Activated CD8-positive, alpha-beta T cell treated with anti-CD3 and anti-CD28 coated beads for 36 hours (primary cell): ENCODE measurements around the gene ATR. TPM values are rescaled to one million over a fixed set of nuclear protein-coding genes. Genes with fewer than 3 reads are reported as not detected.

Experiments
- ATAC-seq: fragments of 200-7000 bp; cut with Tn5 transposase; one replicate; pipeline ENCODE4 v1.10.0; 2021; ENCODE audit warnings: mild to moderate bottlenecking, moderate library complexity
- CTCF ChIA-PET: fragments of 350-600 bp; sonication (Branson Sonifier 250); formaldehyde crosslinking; loops from one replicate; lab custom pipeline; 2021; ENCODE audit warnings: antibody characterized with exemption; lab: Charles Lee
- POLR2A ChIA-PET: fragments of 350-600 bp; sonication (Branson Sonifier 250); formaldehyde crosslinking; loops from one replicate; lab custom pipeline; 2021; ENCODE audit warnings: antibody characterized with exemption; lab: Charles Lee
- DNase-seq: peaks from one replicate; pipeline ENCODE4 v3.0.0-alpha.2; 2020
- H3K27ac Mint-ChIP-seq: one replicate; pipeline ENCODE4 v1.8.0; 2021; ENCODE audit warnings: mild to moderate bottlenecking, mixed read lengths
- H3K27me3 Mint-ChIP-seq: one replicate; pipeline ENCODE4 v1.8.0; 2021; ENCODE audit warnings: mixed read lengths
- H3K36me3 Mint-ChIP-seq: one replicate; pipeline ENCODE4 v1.8.0; 2021; ENCODE audit warnings: low read depth, mixed read lengths
- H3K4me1 Mint-ChIP-seq: one replicate; pipeline ENCODE4 v1.8.0; 2021; ENCODE audit warnings: low read depth, mixed read lengths
- H3K4me3 Mint-ChIP-seq: one replicate; pipeline ENCODE4 v1.8.0; 2021; ENCODE audit warnings: mild to moderate bottlenecking, moderate library complexity, mixed read lengths
- H3K9me3 Mint-ChIP-seq: one replicate; pipeline ENCODE4 v1.8.0; 2021; ENCODE audit warnings: mixed read lengths
- intact Hi-C: fragments of 100-400 bp; cut with micrococcal nuclease; formaldehyde crosslinking; loops from one replicate; pipeline ENCODE4 v1.10.0; 2022
- total RNA-seq, 2 experiments: library from RNA; stranded (reverse); gene quantifications; one replicate each; pipeline ENCODE4 v1.2.3, GENCODE V29; 2021
- TF ChIP-seq, protein P1 (sequence below): fragments of 200-600 bp; IDR thresholded peaks from one replicate; pipeline ENCODE4 v1.8.0; 2022; ENCODE audit warnings: antibody characterized with exemption, mild to moderate bottlenecking

ATR gene
- total RNA-seq, 2 experiments from 2014 or later = 34.2 to 39.0 TPM

DNA sequence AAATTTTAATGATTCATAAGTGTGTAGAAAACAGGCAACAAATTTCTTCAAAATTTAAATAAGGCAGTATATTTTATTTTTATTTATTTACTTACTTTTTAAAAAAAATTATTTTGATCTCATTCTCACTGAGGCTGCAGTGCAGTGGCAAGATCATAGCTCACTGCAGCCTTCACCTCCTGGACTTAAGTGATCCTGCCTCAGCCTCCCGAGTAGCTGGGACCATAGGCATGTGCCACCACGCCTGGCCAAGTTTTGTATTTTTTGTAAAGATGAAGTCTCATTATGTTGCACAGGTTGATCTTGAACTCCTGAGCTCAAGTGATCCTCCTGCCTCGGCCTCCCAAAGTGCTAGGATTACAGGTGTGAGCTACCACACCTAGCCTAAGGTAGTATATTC is 69.5 kb downstream of the ATR start:
- peak overlapping the region; percentile 70 for H3K4me3 Mint-ChIP-seq
- H3K9me3 Mint-ChIP-seq = no peaks in the 10 kb centered on the region
- ChIA-PET CTCF (interaction anchor here (1.7 kb wide), 1 partner anchor 59 kb away, joined by 4 read pairs; no protein-coding TSS in a partner anchor), POLR2A (no interaction called here)
- H3K27me3 Mint-ChIP-seq = no peaks in the 10 kb centered on the region
- H3K4me1 Mint-ChIP-seq = peaks cover 23% of the 10 kb centered on the region
- DNase-seq (peak; percentile 11), ATAC-seq (peak; percentile 64)
- H3K36me3 Mint-ChIP-seq = peaks cover 43% of the 10 kb centered on the region
- intact Hi-C loops = loop anchor here (5.0 kb wide), 1 partner anchor 62 kb away; the partner anchor contains the start of gene XRN1
- TF ChIP-seq, protein P1, sequence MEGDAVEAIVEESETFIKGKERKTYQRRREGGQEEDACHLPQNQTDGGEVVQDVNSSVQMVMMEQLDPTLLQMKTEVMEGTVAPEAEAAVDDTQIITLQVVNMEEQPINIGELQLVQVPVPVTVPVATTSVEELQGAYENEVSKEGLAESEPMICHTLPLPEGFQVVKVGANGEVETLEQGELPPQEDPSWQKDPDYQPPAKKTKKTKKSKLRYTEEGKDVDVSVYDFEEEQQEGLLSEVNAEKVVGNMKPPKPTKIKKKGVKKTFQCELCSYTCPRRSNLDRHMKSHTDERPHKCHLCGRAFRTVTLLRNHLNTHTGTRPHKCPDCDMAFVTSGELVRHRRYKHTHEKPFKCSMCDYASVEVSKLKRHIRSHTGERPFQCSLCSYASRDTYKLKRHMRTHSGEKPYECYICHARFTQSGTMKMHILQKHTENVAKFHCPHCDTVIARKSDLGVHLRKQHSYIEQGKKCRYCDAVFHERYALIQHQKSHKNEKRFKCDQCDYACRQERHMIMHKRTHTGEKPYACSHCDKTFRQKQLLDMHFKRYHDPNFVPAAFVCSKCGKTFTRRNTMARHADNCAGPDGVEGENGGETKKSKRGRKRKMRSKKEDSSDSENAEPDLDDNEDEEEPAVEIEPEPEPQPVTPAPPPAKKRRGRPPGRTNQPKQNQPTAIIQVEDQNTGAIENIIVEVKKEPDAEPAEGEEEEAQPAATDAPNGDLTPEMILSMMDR = no peak
- H3K27ac Mint-ChIP-seq = peak overlapping the region; percentile 92

DNA sequence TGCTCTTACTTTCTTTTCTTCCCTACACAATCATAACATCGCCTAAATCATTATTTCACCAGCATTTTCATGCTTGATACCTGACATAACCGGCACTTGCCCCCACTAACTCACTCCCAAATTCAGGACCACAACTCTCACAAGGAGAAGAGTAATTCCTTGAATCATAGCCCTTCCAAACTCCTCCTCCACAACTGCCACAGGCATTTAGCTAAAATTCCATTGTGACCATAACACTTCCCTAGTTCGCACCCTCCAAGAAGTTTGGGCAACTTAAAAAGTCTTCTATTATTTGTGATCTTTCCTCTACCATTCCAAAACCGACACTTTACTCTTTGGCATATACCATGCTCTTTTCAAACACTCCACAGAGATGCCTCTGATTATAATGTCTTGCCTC is 71.3 kb downstream of the ATR start:
- Mint-ChIP-seq H3K4me1 (peaks cover 23% of the 10 kb centered on the region), H3K4me3 (no peak overlapping the region), H3K9me3 (peaks cover 4% of the 10 kb centered on the region), H3K36me3 (peaks cover 49% of the 10 kb centered on the region), H3K27me3 (no peaks in the 10 kb centered on the region), H3K27ac (peak overlapping the region; percentile 53)
- DNase-seq = no peak
- no peak for ATAC-seq
- POLR2A ChIA-PET = interaction anchor here (0.8 kb wide), 1 partner anchor 60 kb away, joined by 4 read pairs; the partner anchor contains the start of gene XRN1
- CTCF ChIA-PET = no interaction called here
- intact Hi-C loops = loop anchor here (5.0 kb wide), 1 partner anchor 60 kb away; the partner anchor contains the start of gene XRN1
- TF ChIP-seq, protein P1 = no peak

DNA sequence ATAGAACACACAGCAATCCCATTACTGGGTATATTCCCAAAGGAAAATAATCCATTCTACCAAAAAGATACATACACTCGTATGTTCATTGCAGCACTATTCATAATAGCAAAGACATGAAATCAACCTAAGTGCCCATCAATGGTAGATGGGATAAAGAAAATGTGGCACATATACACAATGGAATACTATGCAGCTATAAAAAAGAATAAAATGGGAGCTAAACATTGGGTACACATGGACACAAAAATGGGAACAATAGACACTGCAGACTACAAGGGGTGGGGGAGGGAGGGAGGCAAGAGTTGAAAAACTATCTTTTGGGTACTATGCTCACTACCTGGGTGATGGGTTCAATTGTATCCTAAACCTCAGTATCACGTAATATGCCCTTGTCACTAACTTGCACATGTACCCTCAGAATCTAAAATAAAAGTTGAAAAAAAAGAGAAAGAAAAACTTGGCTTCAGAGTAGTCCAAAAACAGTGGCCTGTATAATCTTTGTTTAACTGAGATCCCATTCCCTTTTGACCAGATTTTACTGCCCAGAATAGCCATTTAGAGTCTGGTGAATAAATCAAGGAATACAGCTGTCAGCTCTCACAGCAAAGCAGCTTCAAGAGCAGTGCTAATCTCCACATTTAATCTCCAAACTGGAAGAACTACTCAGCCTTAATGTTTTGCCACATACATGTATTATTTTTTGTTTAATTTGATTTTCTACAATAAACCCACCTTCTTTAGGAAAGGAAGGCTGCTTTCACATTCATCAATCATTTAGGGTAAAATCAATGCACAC is 76.1 kb downstream of the ATR start:
- Mint-ChIP-seq H3K27me3 (no peaks in the 10 kb centered on the region), H3K9me3 (peaks cover 6% of the 10 kb centered on the region), H3K36me3 (peaks cover 55% of the 10 kb centered on the region), H3K4me3 (no peak overlapping the region), H3K4me1 (peaks cover 39% of the 10 kb centered on the region), H3K27ac (no peak overlapping the region)
- intact Hi-C loops = no loop called here
- CTCF ChIA-PET = no interaction called here
- POLR2A ChIA-PET = no interaction called here
- DNase-seq (no peak), ATAC-seq (no peak)
- TF ChIP-seq, protein P1 = no peak

DNA sequence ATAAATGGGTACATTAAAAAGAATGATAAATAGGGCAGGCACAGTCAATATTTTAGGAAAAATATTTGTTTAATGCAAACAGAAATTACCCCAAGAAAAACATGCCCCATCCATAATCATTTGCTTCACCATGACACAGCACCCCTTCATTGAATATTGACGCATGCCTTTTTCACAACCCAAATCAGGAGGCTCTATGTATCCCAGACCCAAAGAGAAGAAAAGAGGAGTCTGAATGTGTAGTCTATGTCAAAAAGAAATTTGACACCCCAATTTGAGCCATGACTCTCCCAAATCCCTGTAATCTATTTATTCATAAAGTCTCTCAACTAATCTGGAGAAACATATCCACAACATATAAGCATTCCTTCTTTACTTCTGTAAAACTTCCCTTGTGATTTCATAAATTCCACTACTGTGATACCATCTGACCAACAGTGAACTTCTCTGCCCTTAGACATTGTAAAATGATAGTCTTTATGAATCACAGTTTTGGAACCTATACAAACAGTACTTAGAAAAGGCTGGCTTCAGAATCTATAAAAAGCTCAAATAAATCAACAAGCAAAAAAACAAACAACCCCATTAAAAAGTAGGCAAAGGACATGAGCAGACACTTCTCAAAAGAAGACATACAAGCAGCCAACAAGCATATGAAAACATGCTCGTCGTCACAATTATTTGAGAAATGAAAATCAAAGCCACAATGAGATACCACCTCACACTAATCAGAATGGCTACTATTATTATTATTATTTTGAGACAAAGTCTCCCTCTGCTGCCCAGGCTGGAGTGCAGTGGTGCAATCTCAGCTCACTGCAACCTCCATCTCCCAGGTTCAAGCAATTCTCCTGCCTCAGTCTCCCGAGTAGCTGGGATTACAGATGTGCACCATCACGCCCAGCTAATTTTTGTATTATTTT is 77.3 kb downstream of the ATR start:
- peaks cover 53% of the 10 kb centered on the region for H3K36me3 Mint-ChIP-seq
- H3K9me3 Mint-ChIP-seq = peaks cover 6% of the 10 kb centered on the region
- H3K27ac Mint-ChIP-seq = peak overlapping the region; percentile 18
- H3K27me3 Mint-ChIP-seq = no peaks in the 10 kb centered on the region
- intact Hi-C loops = no loop called here
- DNase-seq (no peak), ATAC-seq (no peak)
- CTCF ChIA-PET = no interaction called here
- H3K4me1 Mint-ChIP-seq = peaks cover 31% of the 10 kb centered on the region
- H3K4me3 Mint-ChIP-seq = no peak overlapping the region
- TF ChIP-seq, protein P1 = no peak
- POLR2A ChIA-PET = interaction anchor here (1.1 kb wide), 1 partner anchor 17 kb away, joined by 3 read pairs; no protein-coding TSS in a partner anchor
